NB4 (cell line): Measurements from ENCODE around the gene SRGAP2.
"Not testable (repeated sequence)": the region's sequence is repeated elsewhere in the genome, so short reads cannot be mapped to it uniquely, and the experiment has no call there.

ENCODE experiments used
- DNase-seq: peaks from one replicate; pipeline ENCODE4 v3.0.0; 2010; ENCODE audit warnings: low read depth
- H3K4me3 ChIP-seq: one replicate; pipeline ENCODE4 v1.5.1; 2011; ENCODE audit warnings: mild to moderate bottlenecking, low read depth, low read length, moderate library complexity

SRGAP2 gene

DNA sequence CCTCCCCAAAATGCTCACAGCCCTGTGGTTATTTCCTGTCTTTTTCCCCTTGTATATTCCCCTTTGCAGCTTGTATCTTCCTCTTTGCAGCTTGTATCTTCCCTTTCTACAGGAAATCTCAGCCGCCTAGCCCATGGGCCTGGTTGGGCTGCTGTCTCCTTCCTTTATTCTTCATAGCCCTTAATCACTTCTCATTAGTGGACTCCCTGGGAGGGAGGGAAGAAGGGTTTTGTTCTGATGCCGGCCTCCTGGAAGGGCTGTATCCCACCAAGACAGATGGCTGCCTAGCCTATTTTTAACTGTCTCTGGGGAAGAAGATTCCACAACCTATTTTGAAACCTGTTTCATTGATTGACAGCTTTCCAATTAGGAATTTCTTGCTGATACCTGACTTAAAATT is 31.8 kb downstream of the SRGAP2 start:
- not testable (repeated sequence) for H3K4me3 ChIP-seq, DNase-seq

DNA sequence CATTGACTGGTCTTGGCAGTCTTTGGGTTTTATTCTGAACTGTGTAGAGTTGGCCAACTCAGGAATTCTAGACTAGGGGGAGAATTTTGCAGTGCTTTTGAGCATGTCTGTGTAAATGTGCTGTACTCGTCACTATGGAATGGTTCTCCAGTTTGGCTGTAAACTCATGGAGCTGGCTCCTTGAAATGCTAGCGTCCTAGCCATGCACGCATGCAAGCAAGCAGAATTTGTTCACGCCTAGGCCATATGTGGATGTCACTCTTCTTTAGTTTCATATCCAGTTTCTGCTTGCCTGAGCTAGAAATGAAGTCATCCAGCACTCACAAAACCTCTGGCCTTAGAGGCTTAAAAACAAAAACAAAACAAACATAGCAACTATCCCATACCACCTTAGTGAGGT is 36.9 kb downstream of the SRGAP2 start:
- not testable (repeated sequence) for H3K4me3 ChIP-seq, DNase-seq

DNA sequence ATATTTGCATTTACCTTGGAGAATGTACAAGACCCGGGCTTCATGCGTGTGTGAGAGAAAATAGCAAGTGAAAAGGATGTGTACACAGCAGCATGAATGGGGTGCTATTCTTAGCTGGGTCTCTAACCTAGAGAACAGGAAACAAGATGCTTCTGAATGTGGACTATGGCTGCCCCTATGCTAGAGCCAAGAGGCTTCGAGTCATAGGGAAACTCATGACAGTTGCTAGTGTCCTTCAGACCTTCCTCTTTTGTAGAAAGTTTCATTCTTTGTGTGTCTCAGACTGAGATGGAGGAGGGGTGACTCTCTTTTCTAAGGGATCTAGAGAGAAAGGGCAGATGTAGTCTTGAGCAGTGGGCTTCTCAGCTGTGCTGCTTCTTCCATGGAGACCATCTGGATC is 40.0 kb downstream of the SRGAP2 start:
- not testable (repeated sequence) for H3K4me3 ChIP-seq
- peak; percentile 60 for DNase-seq

DNA sequence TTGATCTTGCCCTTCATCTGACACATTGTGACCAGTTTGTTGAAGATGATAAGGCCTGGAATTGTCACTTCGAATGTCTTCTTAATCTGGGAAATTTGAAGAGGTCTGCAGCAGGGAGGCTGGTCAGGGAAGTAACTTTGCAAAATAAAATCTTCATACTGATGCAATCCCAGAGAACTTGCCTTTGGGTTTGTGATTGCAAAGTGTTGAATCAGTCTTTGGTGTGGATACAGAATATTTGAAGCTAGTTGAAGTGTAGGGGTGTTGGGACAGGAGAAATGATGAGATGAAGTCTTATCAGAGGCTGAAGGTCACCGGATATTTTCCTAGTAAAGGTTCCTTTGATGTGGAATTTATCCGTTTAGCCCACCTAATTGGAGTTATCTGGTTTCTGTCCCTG is 42.1 kb downstream of the SRGAP2 start:
- H3K4me3 ChIP-seq, DNase-seq: not testable (repeated sequence)

DNA sequence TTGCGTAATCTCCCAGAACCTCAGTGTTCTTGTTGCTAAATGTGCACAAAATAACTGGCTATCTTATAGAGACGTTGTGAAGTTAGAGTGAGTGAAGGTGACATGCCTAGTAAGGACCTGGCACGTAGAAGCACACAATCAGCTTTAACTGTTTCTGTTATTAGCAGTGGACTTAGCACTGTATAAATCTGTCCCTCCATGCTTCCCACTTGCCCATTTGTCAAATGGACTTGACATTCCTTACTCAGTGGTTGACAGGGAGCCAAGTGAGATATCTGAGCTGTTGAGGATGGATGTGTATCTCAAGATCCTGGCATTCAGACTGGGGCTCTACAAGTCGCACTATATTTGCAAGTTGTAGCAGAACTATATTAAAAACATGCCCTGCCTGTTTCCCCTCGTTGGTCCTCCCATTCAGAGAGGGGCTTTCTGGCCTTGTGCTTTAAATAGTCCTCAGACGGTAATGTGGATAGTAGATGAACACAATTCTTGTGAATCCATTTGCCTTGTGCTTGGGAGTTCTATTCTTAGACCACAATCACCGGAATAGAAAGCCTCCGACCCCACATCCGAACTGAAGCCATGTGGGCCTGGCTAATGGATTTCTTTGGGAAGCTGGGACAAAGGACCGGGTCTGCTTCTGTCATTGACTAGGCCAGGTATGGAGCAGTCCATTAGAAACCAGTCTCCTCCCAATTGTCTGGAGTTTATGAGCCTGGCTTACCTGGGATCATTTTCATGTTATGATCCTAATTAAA is 43.0 kb downstream of the SRGAP2 start:
- DNase-seq, H3K4me3 ChIP-seq: not testable (repeated sequence)

DNA sequence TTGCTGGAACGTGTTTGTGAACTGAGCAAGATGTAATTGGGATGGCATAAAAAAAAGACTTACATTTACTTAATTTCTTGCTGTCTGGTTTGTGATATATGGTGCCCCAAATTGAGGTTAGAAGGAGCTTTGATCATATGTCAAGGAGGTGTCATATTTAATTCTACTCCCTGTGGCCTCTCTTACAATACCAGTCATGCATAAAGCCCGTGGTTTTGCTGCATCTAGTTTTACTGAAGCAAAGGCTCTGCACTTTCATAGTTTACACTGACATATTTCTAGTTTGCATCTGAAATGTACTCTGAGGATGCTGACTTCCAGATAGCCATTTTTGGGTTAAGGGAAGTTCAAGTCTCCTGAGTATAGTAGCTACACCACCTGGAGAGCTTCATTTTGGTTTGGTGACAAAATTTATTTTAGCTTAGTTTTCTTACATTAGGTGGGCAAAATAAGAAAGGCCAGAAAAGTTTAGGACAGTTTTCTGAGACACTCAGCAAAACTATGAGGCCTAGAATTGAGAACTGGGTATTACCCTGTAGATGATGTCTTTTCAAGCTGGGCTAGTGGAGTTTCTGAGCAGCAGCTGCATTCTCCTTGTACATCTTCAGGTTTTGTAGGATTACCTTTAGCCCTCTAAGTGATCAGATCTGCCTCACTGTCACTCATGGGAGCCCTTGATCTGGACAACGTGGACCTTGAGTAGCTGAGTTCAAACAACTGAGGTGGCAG is 47.8 kb downstream of the SRGAP2 start:
- H3K4me3 ChIP-seq, DNase-seq: not testable (repeated sequence)

DNA sequence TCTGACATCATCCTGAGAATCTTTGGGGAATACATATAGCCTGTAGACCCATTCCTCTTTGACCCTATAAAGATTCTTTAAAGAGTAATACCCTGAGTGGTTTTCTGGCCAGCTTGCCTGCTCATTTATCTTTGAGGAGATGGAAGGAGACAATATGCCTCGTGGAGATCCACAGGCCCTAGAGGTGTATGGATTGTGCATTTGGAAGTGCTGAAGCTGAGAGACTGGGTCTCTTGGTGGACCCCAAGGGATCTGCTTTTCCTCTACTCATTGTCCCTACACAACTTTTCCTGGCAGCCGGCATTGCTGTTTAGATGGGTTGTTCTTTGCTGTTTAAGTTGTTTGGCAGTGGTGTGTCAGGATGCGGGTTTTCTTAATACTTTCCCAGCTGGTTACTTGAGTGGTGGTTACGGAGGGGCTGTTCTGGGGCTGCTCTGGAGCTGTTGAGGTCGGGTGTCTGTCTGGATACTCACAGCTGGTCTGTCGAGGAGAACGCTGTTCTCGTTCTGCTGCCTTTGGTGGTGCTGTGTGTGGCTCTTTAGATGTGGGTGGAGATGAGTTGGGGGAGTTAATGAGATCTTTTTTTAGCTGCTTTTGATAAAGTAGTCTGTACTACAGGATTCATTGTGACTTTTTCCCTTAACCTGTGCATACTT is 49.5 kb downstream of the SRGAP2 start:
- DNase-seq = peak; percentile 2
- H3K4me3 ChIP-seq = not testable (repeated sequence)
